A204.1 (cell line): Measurements from ENCODE around the gene BMP7.

Experiments
- FAIRE-seq: peaks from 2 replicates; lab custom pipeline; 2012; peaks lifted over from hg19 to GRCh38; lab: Jason Lieb, UNC

BMP7 gene

GRCh38 chr20:57225830-57226229, 40.6 kb downstream of the BMP7 start:
- FAIRE-seq, result no peak

DNA sequence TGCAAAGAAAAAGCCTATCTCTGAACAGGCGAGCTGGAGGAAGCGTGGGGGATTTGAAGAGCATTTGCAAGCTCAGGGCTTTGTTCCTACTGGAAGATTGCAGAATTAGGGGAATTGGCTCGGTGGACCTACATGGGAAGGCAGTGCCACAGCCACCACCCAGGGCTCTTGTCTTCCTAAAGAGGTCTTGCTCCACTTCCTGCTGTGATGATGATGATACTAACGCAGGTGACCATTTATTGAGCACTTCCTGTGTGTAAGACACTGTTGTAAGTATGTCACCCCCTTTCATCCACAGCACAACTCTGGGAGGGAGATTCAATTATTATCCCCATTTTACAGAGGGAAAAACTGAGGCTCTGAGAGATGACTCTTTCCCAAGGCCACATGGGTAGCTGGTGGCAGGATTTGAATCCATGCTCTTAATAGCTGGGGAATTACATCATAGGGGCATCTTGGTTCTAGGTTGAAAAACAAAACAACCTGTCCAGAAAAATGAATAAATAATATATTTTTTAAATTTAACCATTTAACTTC, 41.2 kb downstream of the BMP7 start:
- FAIRE-seq, result no peak

DNA sequence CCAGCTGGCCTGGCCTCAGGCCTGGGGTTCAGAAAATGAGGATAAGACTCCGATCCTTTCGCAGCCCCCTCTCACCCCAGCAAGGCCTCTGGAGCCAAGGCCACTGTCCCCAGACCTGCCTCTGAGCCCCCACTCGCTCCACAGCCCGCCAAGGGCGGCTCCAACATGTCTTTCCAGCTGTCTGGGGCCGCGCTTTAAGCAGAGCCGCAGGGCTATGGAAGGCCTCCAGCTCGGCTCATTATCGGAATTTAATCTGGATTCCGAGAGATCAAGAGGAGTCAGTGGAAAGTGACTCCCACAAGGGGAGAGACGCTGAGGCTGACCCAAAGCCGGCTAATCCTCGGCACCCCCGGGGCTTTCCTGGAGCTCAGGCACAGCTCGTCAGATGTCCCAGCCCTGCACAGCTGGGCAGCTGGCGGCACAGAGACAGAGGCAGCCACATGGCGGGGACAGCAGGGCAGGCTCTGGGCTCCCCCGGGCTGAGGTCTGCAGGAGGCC, 41.8 kb downstream of the BMP7 start:
- no peak for FAIRE-seq

- FAIRE-seq, result no peak
Measured at GRCh38 chr20:57223648-57224489, 42.6 kb downstream of the BMP7 start.

- FAIRE-seq, result no peak
Measured at GRCh38 chr20:57222631-57222950, 43.9 kb downstream of the BMP7 start.

DNA sequence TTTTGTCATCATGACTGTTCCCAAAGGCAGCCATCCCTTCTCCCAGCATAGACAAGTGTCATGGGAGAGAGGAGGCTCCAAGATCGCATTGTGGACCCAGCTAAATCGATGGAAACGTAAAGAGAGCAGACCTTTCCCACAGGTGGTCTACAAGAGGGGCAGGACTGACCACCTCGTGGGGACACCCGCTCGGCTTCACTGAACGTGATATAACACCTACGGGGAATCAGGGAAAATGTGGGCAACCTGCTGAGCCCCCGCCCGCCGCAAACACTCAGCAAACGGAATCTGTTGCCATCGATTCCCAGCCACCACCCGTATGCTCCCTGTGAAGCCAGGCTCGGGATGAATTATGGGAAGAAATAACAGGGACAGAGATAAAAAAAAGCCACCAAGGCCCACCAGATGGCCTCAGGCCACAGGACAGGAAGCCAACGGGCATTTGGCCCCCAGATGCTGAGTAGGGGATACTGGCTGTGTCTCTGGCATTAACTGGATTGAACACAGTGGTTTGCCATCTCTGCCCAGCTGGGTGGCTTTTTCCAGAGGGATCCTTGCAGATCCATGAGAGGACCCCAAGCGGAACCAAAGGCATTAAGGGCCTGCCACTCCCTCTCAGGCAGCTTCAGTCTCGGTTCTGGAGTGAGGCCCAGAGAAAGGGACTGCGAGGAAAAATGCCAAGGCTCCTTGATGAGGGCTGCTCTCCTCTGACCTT, 44.4 kb downstream of the BMP7 start:
- FAIRE-seq, result no peak

- FAIRE-seq, result no peak
Measured at GRCh38 chr20:57220337-57221145, 45.9 kb downstream of the BMP7 start.

GRCh38 chr20:57219071-57219677, 47.3 kb downstream of the BMP7 start:
- no peak for FAIRE-seq

DNA sequence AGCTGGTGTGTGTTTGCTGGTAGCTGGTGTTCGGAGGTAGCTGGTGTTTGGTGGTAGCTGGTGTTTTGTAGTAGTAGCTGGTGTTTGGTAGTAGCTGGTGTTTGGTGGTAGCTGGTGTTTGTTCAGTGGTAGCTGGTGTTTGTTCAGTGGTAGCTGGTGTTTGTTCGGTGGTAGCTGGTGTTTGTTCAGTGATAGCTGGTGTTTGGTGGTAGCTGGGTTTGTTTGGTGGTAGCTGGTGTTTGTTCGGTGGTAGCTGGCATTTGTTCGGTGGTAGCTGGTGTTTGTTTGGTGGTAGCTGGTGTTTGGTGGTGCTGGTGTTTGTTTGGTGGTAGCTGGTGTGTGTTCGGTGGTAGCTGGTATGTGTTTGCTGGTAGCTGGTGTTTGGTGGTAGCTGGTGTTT, 48.0 kb downstream of the BMP7 start:
- FAIRE-seq, result no peak

DNA sequence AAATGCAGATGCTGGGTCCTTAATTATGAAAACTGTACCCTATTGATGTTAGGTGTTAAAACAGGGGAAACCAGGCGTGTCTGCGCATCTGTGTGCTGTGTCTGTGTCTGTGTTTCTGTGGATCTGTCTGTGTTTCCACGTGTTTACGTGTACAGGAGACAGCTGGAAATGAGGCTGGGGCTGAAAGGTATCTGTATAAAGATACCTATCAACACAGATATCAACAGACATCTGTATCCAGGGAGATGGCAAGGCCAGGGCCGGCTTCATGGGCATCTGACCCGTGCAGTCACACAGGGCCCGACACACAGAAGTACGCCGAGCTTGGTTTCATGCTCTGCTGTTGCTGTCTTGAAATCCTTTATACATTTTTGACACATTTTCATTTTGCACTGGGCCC, 48.6 kb downstream of the BMP7 start:
- no peak for FAIRE-seq

GRCh38 chr20:57216669-57217068, 49.8 kb downstream of the BMP7 start:
- FAIRE-seq, result no peak

DNA sequence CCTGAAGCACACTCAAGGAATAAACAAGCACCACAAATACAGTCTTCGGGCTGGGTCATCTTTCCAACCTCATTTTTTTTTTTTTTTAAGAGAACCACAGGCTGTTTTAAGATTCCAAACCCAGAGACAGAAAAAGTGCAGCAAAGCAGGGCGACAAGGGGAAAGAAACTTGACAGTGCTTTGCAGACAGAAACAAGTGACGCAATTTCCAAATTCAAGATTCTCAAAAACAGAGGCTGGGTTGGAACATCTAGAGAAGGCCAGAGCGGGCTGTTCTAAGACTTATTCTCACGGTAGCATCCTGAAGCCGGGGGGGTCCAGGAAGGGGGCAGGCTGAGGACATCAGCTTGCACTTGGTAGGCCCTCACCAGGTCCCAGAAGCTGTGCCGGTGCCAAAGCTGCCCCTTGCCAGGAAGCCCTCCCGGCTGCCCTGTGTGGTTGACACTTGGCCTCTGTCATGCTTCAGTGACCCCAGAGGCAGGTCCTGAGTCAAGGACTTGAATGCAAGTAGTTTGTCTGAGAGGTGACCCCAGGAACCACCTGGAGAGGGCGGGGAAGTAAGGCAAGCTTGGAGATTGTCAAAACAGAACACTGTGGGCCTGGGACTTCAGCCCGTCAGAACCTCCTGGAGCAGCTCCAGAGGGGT, 50.5 kb downstream of the BMP7 start:
- FAIRE-seq, result no peak

DNA sequence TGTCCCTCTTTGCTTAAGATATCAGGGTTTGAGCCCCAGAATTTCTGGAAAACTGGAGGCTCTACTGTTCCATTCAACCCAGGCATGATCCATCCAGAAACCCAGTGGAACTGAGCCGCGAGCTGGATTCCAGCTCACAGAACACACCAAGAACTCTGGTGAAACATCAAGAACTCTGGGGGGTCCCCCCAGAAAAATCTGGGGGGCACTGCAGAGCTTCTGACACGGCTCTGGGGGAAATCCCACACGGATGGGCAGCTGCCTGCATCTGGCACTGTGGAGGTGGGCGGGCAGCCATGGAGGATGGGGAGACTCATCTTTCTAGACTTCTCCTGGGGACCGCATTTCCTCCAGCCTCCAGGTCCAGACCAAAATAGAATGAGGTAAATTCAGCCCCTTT, 51.0 kb downstream of the BMP7 start:
- no peak for FAIRE-seq

DNA sequence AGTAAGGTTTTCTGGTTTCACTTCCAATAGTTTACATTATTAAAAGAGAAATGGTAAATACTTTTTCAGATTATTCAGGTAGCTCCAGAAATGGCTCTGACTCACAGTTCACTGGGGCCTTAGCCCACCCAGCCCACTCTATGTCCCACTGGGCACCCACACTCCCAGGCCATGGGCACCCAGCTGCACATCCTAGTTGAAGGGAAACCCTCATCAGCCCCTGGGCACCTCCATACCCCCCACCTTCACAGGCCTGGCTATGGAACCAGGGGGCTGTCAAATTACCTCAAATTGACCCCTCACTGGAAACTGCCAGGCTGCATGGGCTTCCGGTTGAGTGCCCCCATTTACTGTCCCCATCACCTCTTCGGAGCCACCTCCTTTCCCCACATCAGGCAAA, 51.5 kb downstream of the BMP7 start:
- FAIRE-seq, result no peak

DNA sequence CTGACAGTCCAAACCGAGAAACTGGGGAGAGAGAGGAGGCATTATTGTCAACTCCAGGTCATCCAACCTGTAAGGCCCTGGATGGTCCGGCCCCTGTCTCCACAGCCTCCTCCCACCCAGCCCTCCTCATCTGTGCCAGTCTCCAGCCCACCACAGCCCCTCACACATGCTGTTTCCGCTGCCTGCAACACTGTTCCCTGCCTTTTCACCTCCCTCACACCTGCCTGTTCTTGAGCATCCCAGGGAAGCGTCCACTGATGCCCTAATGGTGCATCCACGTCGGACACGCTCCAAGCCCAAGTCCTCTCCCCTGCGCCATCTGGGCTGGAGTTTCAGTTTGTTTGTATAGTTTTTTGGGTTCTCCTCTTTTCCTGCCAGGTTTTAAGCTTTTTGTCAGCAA, 52.0 kb downstream of the BMP7 start:
- no peak for FAIRE-seq

DNA sequence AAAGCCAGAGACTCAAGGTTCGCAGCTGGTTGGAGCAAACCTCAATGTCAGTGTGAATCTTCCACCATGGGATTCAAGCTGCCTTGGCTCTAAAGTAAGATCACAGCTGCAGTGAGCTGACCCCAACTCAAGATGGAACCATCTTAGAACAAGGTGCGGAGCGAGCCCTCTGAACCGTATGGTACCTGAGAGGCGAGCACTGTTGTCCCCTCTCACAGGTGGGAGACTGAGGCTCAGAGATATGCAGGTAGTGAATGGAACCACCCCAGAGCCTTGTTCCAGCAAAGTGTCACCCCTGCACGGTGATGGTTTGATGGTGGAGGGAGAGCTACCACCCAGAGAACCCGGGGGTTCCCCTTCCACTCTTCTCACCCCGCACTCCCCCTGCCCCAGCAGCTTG, 52.5 kb downstream of the BMP7 start:
- no peak for FAIRE-seq

- no peak for FAIRE-seq
Measured at GRCh38 chr20:57213291-57213690, 53.1 kb downstream of the BMP7 start.

- FAIRE-seq, result no peak
Measured at GRCh38 chr20:57212534-57213276, 53.7 kb downstream of the BMP7 start.

GRCh38 chr20:57211908-57212533, 54.4 kb downstream of the BMP7 start:
- no peak for FAIRE-seq

- no peak for FAIRE-seq
Measured at GRCh38 chr20:57211406-57211805, 55.0 kb downstream of the BMP7 start.

GRCh38 chr20:57210911-57211280, 55.5 kb downstream of the BMP7 start:
- no peak for FAIRE-seq
